AG09319 (cell line): ENCODE measurements around the gene STAG1.

Experiments
- DNase-seq: peaks from one replicate; pipeline ENCODE4 v3.0.0-alpha.2; 2010; ENCODE audit warnings: low read depth; ENCODE audit errors: extremely low read depth
- CTCF ChIP-seq: IDR thresholded peaks from 2 replicates; pipeline ENCODE4 v1.5.1; 2011; ENCODE audit warnings: low read depth, mild to moderate bottlenecking, inconsistent platforms, low read length, moderate library complexity

STAG1 gene

GRCh38 chr3:136547293-136547692 lies 204.9 kb downstream of the STAG1 start:
- no peak for TF ChIP-seq CTCF
- DNase-seq = no peak

DNA sequence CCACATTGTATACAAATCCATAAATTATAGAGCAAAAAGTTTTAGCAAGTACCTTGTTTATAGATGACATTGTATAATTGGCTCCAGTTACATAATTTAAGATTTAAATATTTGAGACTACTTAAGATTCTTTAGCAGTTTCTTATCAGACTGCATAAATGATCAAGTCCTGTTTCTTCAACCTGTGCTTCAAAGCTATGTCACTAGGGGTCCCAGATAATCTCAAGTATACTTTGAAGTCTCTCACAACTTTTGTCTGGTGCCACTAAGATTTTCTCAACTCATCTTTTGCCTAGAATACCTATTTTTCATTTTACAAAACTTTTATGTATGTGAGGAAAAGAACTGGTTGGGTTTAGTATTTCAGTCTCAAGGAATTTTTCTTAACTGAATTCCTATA lies 205.5 kb downstream of the STAG1 start:
- no peak for DNase-seq
- TF ChIP-seq CTCF = no peak

DNA sequence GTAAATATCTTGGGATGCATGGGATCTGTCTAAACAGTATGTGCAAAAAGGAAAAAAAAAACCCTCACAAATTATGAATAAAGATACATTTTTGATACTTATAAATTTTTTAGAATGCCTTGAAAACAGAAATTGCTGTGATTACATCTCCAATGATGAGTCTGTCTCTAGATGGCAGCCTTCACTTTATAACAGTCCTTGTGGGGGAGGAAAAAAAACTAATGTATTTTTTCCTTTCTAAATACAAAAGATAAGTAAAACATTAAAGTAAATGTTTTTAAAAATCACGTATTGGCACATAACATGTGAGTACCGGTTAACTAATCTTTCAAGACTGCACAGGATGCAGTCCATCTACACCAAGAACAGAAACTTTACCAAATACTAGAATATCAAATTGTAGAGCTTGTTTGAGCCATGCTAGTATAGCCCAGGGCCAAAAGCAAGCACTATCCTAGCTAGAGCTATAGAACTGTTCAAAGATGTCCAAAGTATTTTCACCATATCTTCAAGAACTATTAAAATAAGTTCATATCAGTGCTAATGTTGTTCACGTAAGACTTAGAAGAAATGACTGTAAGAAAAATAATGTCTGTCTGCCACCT lies 206.4 kb downstream of the STAG1 start:
- TF ChIP-seq CTCF = peak; percentile 28
- DNase-seq = no peak

DNA sequence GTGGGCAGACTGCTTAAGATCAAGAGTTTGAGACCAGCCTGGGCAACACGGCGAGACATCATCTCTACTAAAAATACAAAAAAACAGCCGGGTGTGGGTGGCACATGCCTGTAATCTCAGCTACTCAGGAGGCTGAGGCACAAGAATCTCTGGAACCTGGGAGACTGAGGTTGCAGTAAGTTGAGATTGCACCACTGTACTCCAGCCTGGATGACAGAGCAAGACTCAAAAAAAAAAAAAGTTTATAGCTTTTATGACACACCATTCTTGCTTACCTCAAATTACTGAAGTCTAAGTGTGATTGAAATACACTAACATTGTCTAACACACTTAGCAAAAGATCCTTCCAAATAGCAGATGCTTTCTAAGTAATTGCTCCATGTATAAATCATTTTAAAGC lies 207.6 kb downstream of the STAG1 start:
- no peak for DNase-seq
- no peak for TF ChIP-seq CTCF

DNA sequence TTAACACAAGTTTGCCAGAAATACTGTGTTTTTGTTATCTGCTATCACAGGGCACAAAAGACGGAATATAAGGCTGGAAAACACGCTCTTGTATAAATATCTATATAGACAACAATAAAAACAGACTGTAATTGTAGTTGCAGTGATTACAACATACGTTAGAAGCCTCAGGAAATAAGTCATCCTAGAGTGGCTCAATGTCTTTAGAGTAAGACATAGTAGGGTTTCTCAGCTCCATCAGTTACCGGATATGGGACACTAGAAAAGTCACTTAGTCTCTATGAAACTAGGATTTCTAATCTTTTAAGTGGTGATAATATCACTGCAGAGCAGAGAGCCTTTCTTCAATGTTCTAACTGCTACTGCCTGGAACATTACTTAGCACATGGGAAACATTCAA lies 208.8 kb downstream of the STAG1 start:
- TF ChIP-seq CTCF = no peak
- DNase-seq = no peak

- DNase-seq = no peak
Observed at GRCh38 chr3:136535906-136536305, 216.3 kb downstream of the STAG1 start.

GRCh38 chr3:136532766-136533165 lies 219.4 kb downstream of the STAG1 start:
- DNase-seq = no peak
- no peak for TF ChIP-seq CTCF

More at GRCh38 chr3:136535906-136536305, 216.3 kb downstream of the STAG1 start:
- no peak for TF ChIP-seq CTCF
